K562 (cell line): ENCODE results near the gene LRRC61. TPM values are rescaled to one million over a fixed set of nuclear protein-coding genes. Genes with fewer than 3 reads are reported as not detected.
"Not testable (repeated sequence)": the region's sequence is repeated elsewhere in the genome, so short reads cannot be mapped to it uniquely, and the experiment has no call there.

Experiments
- ATF1 ChIP-seq, 2 experiments: fragments of 450-650 bp in 1 of 2; IDR thresholded peaks; 2 replicates each; pipeline ENCODE4 v1.6.1; 2016; ENCODE audit warnings: missing compliant biosample characterization in 1 of 2, missing genetic modification characterization in 1 of 2
- CREM ChIP-seq: IDR thresholded peaks from 2 replicates; pipeline ENCODE4 v1.6.1; 2014; ENCODE audit warnings: antibody characterized with exemption, low read depth
- GATAD2A ChIP-seq: fragments of 450-650 bp; IDR thresholded peaks from 2 replicates; pipeline ENCODE4 v1.6.1; 2017
- KLF16 ChIP-seq: IDR thresholded peaks from 2 replicates; pipeline ENCODE4 v1.6.1; 2016; ENCODE audit warnings: antibody characterized with exemption
- MYC ChIP-seq, 2 experiments: fragments of 250-450 bp in 1 of 2; sonication (Bioruptor Pico) in 1 of 2; IDR thresholded peaks; 2 replicates each; pipeline versions ENCODE4 v1.5.1 to v1.6.1; 2012 to 2021; ENCODE audit warnings: low read depth in 2 of 2, borderline replicate concordance in 1 of 2, improper control_type of control experiment in 1 of 2, low read length in 1 of 2, mild to moderate bottlenecking in 1 of 2, moderate library complexity in 1 of 2
- NCOR1 ChIP-seq: fragments of 450-650 bp; IDR thresholded peaks from 2 replicates; pipeline ENCODE4 v1.6.1; 2016; ENCODE audit warnings: mild to moderate bottlenecking, moderate library complexity
- NR4A1 ChIP-seq, 2 experiments: fragments of 250-450 bp in 1 of 2; fragments of 450-650 bp in 1 of 2; sonication (Bioruptor Pico) in 1 of 2; IDR thresholded peaks; 2 replicates each; pipeline versions ENCODE4 v1.4.0 to v1.6.1; 2016 to 2020; ENCODE audit warnings: mild to moderate bottlenecking in 2 of 2, missing compliant biosample characterization in 1 of 2, missing genetic modification characterization in 1 of 2, moderate library complexity in 1 of 2
- POLR2AphosphoS5 ChIP-seq: IDR thresholded peaks from 2 replicates; pipeline ENCODE4 v1.6.1; 2011; ENCODE audit warnings: mild to moderate bottlenecking, low read depth, low read length, moderate library complexity; ENCODE audit not compliant: control insufficient read depth, insufficient read depth
- RBBP5 ChIP-seq: fragments of 200-600 bp; sonication (generic); IDR thresholded peaks from 2 replicates; pipeline ENCODE4 v1.6.1; 2012; ENCODE audit warnings: borderline replicate concordance, mild to moderate bottlenecking, low read length, control low read depth, inconsistent platforms; ENCODE audit not compliant: insufficient read depth, poor library complexity, severe bottlenecking
- RUNX1 ChIP-seq: sonication (generic); IDR thresholded peaks from 2 replicates; pipeline ENCODE4 v1.6.1; 2016; ENCODE audit warnings: antibody characterized with exemption, low read depth
- ZFP1 ChIP-seq: fragments of 450-650 bp; formaldehyde crosslinking; IDR thresholded peaks from 2 replicates; pipeline ENCODE4 v1.4.0; 2020; ENCODE audit warnings: mild to moderate bottlenecking, mixed read lengths
- ZKSCAN3 ChIP-seq: fragments of 250-450 bp; sonication (Bioruptor Pico); IDR thresholded peaks from 2 replicates; pipeline ENCODE4 v1.4.0; 2020
- ZNF174 ChIP-seq: fragments of 250-450 bp; sonication (Bioruptor Pico); IDR thresholded peaks from 2 replicates; pipeline ENCODE4 v1.4.0; 2020; ENCODE audit warnings: mild to moderate bottlenecking
- ZNF668 ChIP-seq: fragments of 250-450 bp; sonication (Bioruptor Pico); IDR thresholded peaks from 2 replicates; pipeline ENCODE4 v1.8.0; 2022; ENCODE audit warnings: mild to moderate bottlenecking, inconsistent platforms
- ZNF766 ChIP-seq: fragments of 200-800 bp; sonication (Bioruptor generic); conservative IDR thresholded peaks from 2 replicates; pipeline ENCODE4 v1.6.1; 2016; ENCODE audit warnings: missing genetic modification characterization, missing compliant biosample characterization
- polyA plus RNA-seq, 8 experiments: library from polyadenylated mRNA; depleted of rRNA in 4 of 8; stranded (reverse) in 5 of 8; unstranded in 3 of 8; fragments of >200 nt; fragmentation: Nextera tagmentation in 2 of 8; fragmentation: Illumina TruSeq in 1 of 8; extraction: Ambion mirVana in 2 of 8; extraction: Trizol in 1 of 8; gene quantifications; 2 replicates each; pipeline versions ENCODE4 v1.2.1 to v1.2.3, GENCODE V29; 2011 to 2014; ENCODE audit warnings: inconsistent platforms in 1 of 8, missing spikeins in 1 of 8
- total RNA-seq, 7 experiments: library from RNA; depleted of rRNA in 6 of 7; stranded (reverse); fragments of >200 nt in 6 of 7; fragmentation: Illumina TruSeq in 2 of 7; extraction: Trizol in 2 of 7; gene quantifications; 2 replicates each; pipeline versions ENCODE4 v1.2.1 to v1.2.3, GENCODE V29; 2011 to 2021; ENCODE audit warnings: low replicate concordance in 1 of 7
- TF ChIP-seq, protein P1 (sequence below): fragments of 450-650 bp; formaldehyde crosslinking; IDR thresholded peaks from 2 replicates; pipeline ENCODE4 v1.4.0; 2020; ENCODE audit warnings: mild to moderate bottlenecking, moderate library complexity
- TF ChIP-seq, protein P2 (sequence below): fragments of 450-650 bp; formaldehyde crosslinking; conservative IDR thresholded peaks from 2 replicates; pipeline ENCODE4 v1.4.0; 2022; ENCODE audit warnings: mild to moderate bottlenecking, missing genetic modification characterization
- TF ChIP-seq, protein P3 (sequence below): fragments of 450-650 bp; formaldehyde crosslinking; IDR thresholded peaks from 2 replicates; pipeline ENCODE4 v1.4.0; 2020; ENCODE audit warnings: mild to moderate bottlenecking, moderate library complexity
- TF ChIP-seq, protein P4 (sequence below): fragments of 250-450 bp; sonication (Bioruptor Pico); IDR thresholded peaks from 2 replicates; pipeline ENCODE4 v1.5.0; 2022; ENCODE audit warnings: mild to moderate bottlenecking

LRRC61 gene
- total and polyA plus RNA-seq, 9 of the 15 experiments (the other 6 are each of a cell fraction or from before 2014, with no cell fraction given): 1.3 to 55.2 (median 35.2) TPM

DNA sequence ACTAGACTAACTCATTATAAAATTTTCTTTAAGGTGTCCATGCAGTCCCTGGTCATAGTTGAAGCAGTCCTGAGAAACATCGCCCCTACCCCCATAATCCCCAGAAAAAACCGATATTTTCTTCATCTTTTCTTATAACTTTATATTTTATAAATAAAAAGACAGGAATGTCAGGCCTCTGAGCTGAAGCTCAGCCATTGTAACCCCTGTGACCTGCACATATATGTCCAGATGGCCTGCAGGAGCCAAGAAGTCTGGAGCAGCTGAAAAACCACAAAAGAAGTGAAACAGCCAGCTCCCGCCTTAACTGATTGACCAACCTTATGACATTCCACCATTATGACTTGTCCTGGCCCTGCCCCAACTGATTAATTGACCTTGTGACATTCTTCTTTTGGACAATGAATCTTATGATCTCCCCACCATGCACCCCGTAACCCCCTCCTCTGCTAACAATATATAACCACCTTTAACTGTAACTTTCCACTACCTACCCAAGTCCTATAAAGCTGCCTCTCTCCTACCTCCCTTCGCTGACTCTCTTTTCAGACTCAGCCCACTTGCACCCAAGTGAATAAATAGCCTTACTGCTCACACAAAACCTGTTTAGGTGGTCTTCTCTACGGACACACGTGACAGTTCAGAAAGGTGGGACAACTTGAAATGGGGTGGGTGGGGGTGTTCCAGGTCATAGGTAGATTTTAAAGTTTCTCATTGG lies 10.3 kb upstream of the LRRC61 start (continued):
- TF ChIP-seq MYC (IDR thresholded peaks at IDR 0.05; ENCODE audit: low read depth, low read length); ATF1 (CRISPR knock-in tag; IDR thresholded peaks at IDR 0.05); NR4A1 (CRISPR knock-in tag; IDR thresholded peaks at IDR 0.05): not testable (repeated sequence)
- TF ChIP-seq MYC (CRISPR knock-in tag; IDR thresholded peaks at IDR 0.05; ENCODE audit: borderline replicate concordance, low read depth) (peak; percentile 93), ATF1 (tag; IDR thresholded peaks at IDR 0.05) (peak; percentile 45; the same call in 1 of the 2 replicates), POLR2AphosphoS5 (peak; percentile 27; the same call in 1 of the 2 replicates), ZNF668 (CRISPR knock-in tag) (peak; percentile 91), GATAD2A (peak; percentile 15; the same call in 1 of the 2 replicates), ZNF174 (CRISPR knock-in tag) (peak; percentile 84; the same call in 1 of the 2 replicates), ZKSCAN3 (peak; percentile 66; the same call in 1 of the 2 replicates), RBBP5 (peak; percentile 59), RUNX1 (peak; percentile 63; the same call in 1 of the 2 replicates), CREM (peak; percentile 56), ZFP1 (CRISPR knock-in tag) (peak; percentile 95), NR4A1 (tag; IDR thresholded peaks at IDR 0.05) (peak; percentile 82), NCOR1 (peak; percentile 43), KLF16 (peak; percentile 80), ZNF766 (peak; percentile 70; the same call in 1 of the 2 replicates)
- TF ChIP-seq, protein P1, sequence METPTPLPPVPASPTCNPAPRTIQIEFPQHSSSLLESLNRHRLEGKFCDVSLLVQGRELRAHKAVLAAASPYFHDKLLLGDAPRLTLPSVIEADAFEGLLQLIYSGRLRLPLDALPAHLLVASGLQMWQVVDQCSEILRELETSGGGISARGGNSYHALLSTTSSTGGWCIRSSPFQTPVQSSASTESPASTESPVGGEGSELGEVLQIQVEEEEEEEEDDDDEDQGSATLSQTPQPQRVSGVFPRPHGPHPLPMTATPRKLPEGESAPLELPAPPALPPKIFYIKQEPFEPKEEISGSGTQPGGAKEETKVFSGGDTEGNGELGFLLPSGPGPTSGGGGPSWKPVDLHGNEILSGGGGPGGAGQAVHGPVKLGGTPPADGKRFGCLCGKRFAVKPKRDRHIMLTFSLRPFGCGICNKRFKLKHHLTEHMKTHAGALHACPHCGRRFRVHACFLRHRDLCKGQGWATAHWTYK: peak; percentile 94; the same call in 1 of the 2 replicates
- TF ChIP-seq, protein P2, sequence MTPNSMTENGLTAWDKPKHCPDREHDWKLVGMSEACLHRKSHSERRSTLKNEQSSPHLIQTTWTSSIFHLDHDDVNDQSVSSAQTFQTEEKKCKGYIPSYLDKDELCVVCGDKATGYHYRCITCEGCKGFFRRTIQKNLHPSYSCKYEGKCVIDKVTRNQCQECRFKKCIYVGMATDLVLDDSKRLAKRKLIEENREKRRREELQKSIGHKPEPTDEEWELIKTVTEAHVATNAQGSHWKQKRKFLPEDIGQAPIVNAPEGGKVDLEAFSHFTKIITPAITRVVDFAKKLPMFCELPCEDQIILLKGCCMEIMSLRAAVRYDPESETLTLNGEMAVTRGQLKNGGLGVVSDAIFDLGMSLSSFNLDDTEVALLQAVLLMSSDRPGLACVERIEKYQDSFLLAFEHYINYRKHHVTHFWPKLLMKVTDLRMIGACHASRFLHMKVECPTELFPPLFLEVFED (CRISPR knock-in tag): peak; percentile 80; the same call in 1 of the 2 replicates
- TF ChIP-seq, protein P3, sequence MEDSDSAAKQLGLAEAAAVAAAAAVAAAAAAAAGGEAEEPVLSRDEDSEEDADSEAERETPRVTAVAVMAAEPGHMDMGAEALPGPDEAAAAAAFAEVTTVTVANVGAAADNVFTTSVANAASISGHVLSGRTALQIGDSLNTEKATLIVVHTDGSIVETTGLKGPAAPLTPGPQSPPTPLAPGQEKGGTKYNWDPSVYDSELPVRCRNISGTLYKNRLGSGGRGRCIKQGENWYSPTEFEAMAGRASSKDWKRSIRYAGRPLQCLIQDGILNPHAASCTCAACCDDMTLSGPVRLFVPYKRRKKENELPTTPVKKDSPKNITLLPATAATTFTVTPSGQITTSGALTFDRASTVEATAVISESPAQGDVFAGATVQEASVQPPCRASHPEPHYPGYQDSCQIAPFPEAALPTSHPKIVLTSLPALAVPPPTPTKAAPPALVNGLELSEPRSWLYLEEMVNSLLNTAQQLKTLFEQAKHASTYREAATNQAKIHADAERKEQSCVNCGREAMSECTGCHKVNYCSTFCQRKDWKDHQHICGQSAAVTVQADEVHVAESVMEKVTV (CRISPR knock-in tag): 0 out of 2 replicates have a peak, but pooled peaks have one; percentile 57
- TF ChIP-seq, protein P4, sequence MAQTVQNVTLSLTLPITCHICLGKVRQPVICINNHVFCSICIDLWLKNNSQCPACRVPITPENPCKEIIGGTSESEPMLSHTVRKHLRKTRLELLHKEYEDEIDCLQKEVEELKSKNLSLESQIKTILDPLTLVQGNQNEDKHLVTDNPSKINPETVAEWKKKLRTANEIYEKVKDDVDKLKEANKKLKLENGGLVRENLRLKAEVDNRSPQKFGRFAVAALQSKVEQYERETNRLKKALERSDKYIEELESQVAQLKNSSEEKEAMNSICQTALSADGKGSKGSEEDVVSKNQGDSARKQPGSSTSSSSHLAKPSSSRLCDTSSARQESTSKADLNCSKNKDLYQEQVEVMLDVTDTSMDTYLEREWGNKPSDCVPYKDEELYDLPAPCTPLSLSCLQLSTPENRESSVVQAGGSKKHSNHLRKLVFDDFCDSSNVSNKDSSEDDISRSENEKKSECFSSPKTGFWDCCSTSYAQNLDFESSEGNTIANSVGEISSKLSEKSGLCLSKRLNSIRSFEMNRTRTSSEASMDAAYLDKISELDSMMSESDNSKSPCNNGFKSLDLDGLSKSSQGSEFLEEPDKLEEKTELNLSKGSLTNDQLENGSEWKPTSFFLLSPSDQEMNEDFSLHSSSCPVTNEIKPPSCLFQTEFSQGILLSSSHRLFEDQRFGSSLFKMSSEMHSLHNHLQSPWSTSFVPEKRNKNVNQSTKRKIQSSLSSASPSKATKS (CRISPR knock-in tag): peak; percentile 89
